BLaER1 treated with 17β-estradiol and CSF1 and Interleukin-3, amounts not matched to agents 10 nM and 100 nM (cell line): ENCODE results near the gene LRRC49.
"Not testable (repeated sequence)": the region's sequence is repeated elsewhere in the genome, so short reads cannot be mapped to it uniquely, and the experiment has no call there.

Experiments
- H3K27ac ChIP-seq, 11 experiments: shearing (Covaris generic); formaldehyde crosslinking; 2 replicates each; pipeline ENCODE4 v1.8.1; 2022
- H3K27me3 ChIP-seq, 11 experiments: shearing (Covaris generic); formaldehyde crosslinking; 2 replicates each; pipeline ENCODE4 v1.8.1; 2022
- H3K36me3 ChIP-seq, 11 experiments: shearing (Covaris generic); formaldehyde crosslinking; 2 replicates each; pipeline ENCODE4 v1.8.1; 2022
- H3K4me1 ChIP-seq, 10 experiments: shearing (Covaris generic); formaldehyde crosslinking; 2 replicates each; pipeline ENCODE4 v1.8.1; 2022
- H3K4me2 ChIP-seq, 11 experiments: shearing (Covaris generic); formaldehyde crosslinking; 2 replicates each; pipeline ENCODE4 v1.8.1; 2022
- H3K4me3 ChIP-seq, 10 experiments: shearing (Covaris generic); formaldehyde crosslinking; 2 replicates each; pipeline ENCODE4 v1.8.1; 2022
- H3K9ac ChIP-seq, 11 experiments: shearing (Covaris generic); formaldehyde crosslinking; 2 replicates each; pipeline ENCODE4 v1.8.1; 2022
- H3K9me3 ChIP-seq, 11 experiments: shearing (Covaris generic); formaldehyde crosslinking; replicated peaks in 1 of 11; 2 replicates each; pipeline ENCODE4 v1.8.1; 2022
- H4K20me1 ChIP-seq, 11 experiments: shearing (Covaris generic); formaldehyde crosslinking; 2 replicates each; pipeline ENCODE4 v1.8.1; 2022
- Cebpa-rat ChIP-seq, 11 experiments: shearing (Covaris generic); IDR thresholded peaks; 2 replicates each; pipeline ENCODE4 v1.8.1; 2022

LRRC49 gene

DNA sequence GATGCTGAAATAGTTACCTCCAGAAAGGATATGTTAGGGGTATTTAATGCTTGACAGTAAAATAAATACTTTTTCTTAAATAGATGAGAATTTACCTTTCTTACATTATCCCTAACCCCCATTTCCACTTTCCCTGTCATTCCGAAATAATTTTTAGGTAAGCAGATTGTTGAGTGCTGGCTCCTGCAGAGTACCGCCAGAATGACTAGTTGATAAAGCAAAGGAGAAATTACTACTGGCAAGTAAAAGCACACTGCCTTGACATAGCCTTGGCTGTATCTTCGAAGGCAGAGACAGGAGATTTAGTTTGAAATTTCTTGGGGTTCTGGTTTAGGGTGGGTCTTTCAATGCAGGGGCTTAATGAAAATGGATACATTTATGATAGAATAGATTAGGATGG, 40.8 kb downstream of the LRRC49 start:
- H3K27me3 ChIP-seq, result no peaks in the 10 kb centered on the region
- no peak overlapping the region for H3K4me3 ChIP-seq
- no peak for TF ChIP-seq Cebpa-rat (IDR thresholded peaks at IDR 0.05)
- H3K4me1 ChIP-seq, result peaks cover 0 to 13% (median 6%) of the 10 kb centered on the region in 10 experiments; a peak in 11 of 20 replicates
- no peaks in the 10 kb centered on the region for H3K36me3 ChIP-seq
- no peaks in the 10 kb centered on the region; a peak in 1 of 22 replicates for H3K9me3 ChIP-seq
- H3K9ac ChIP-seq, result no peak overlapping the region
- no peak overlapping the region for H3K4me2 ChIP-seq
- H4K20me1 ChIP-seq, result no peaks in the 10 kb centered on the region
- H3K27ac ChIP-seq, result no peak overlapping the region

DNA sequence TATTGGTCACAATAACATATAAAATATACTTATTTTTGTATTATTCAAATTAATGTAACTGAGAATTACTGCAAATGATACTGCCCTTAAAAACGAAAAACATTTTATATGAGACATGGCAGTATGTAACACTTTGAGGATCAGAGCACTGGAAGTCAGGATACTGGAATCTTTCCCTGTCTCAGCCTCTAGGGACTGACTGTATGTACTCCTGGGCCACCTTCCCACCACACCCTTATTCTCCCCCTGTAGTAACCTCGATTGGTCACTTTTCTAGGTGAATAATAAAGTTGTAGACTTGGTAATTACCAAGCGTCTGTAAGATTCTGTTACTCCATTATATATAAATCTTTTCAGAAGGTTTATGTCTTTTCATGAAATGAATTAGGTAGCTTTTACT, 43.0 kb downstream of the LRRC49 start:
- no peak overlapping the region for H3K4me2 ChIP-seq
- H3K9me3 ChIP-seq, result no peaks in the 10 kb centered on the region
- H3K27ac ChIP-seq, result no peak overlapping the region
- H3K27me3 ChIP-seq, result no peaks in the 10 kb centered on the region
- TF ChIP-seq Cebpa-rat (IDR thresholded peaks at IDR 0.05), result no peak
- no peak overlapping the region for H3K9ac ChIP-seq
- no peaks in the 10 kb centered on the region for H4K20me1 ChIP-seq
- H3K36me3 ChIP-seq, result no peaks in the 10 kb centered on the region
- peaks cover 0 to 13% (median 6%) of the 10 kb centered on the region in 10 experiments; a peak in 11 of 20 replicates for H3K4me1 ChIP-seq
- no peak overlapping the region for H3K4me3 ChIP-seq

DNA sequence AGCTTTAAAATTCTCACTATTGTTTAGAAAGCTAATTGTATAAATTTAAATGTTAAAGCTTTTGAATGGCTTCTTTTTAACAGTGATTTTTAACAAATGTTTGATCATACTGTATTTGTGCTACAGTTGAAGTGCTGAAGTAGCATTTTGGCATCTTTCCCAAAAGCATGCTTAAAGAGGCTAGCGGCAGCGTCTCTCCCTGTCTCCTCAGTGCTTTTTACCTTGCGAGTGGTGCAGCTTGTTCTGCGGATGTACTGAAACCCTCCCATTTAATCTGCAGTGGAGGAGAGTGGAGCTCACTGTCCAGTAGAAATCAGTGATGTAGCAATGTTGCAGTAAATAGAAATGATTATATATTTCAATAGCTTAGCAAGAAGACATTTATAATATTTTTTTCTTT, 43.7 kb downstream of the LRRC49 start:
- Histone ChIP-seq H3K4me3 (no peak overlapping the region), H3K4me2 (no peak overlapping the region), H3K9me3 (no peaks in the 10 kb centered on the region), H3K4me1 (peaks cover 0 to 13% (median 6%) of the 10 kb centered on the region in 10 experiments; a peak in 11 of 20 replicates), H3K36me3 (no peaks in the 10 kb centered on the region), H4K20me1 (no peaks in the 10 kb centered on the region), H3K27ac (no peak overlapping the region), H3K9ac (no peak overlapping the region), H3K27me3 (no peaks in the 10 kb centered on the region)
- no peak for TF ChIP-seq Cebpa-rat (IDR thresholded peaks at IDR 0.05)

- not testable (repeated sequence) for H3K27me3 ChIP-seq, H3K36me3 ChIP-seq, H4K20me1 ChIP-seq, H3K4me2 ChIP-seq, H3K9ac ChIP-seq, H3K9me3 ChIP-seq, H3K4me3 ChIP-seq, H3K27ac ChIP-seq
- peaks cover 7 to 23% (median 16%) of the 10 kb centered on the region in 10 experiments; a peak in 18 of 20 replicates for H3K4me1 ChIP-seq
These were observed 50.7 kb downstream of the LRRC49 start for GRCh38 chr15:70943285-70943684.

- Histone ChIP-seq H3K9ac (no peak overlapping the region), H4K20me1 (no peaks in the 10 kb centered on the region)
- no peak for TF ChIP-seq Cebpa-rat (IDR thresholded peaks at IDR 0.05)
These were observed 55.0 kb downstream of the LRRC49 start for GRCh38 chr15:70947351-70948335.

DNA sequence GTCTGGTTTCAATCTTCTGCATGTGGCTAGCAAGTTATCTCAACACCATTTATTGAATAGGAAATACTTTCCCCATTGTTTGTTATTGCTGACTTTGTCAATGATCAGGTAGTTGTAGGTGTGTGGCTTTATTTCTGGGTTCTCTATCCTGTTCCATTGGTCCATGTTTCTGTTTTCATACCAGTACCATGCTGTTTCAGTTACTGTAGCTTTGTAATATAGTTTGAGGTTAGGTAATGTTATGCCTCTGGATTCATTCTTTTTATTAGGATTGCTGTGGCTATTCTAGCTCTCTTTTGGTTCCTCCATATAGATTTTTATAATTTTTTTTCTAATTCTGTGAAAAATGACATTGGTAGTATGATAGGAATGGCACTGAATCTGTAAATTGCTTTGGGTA, 58.3 kb downstream of the LRRC49 start:
- no peak for TF ChIP-seq Cebpa-rat (IDR thresholded peaks at IDR 0.05)
- Histone ChIP-seq H3K36me3 (no peaks in the 10 kb centered on the region), H3K4me3 (no peak overlapping the region), H3K4me2 (no peak overlapping the region), H3K27ac (no peak overlapping the region), H3K9me3 (peaks cover 7 to 14% (median 12%) of the 10 kb centered on the region in 11 experiments; a peak in 21 of 22 replicates), H3K27me3 (no peaks in the 10 kb centered on the region), H3K4me1 (peaks cover 13 to 26% (median 22%) of the 10 kb centered on the region in 10 experiments; a peak in 18 of 20 replicates), H4K20me1 (no peaks in the 10 kb centered on the region), H3K9ac (no peak overlapping the region)

More at GRCh38 chr15:70947351-70948335, 55.0 kb downstream of the LRRC49 start:
- Histone ChIP-seq H3K27ac (no peak overlapping the region), H3K4me2 (peak overlapping the region; percentile 21 to 58 (median 37); a peak in 18 of 22 replicates), H3K4me3 (no peak overlapping the region), H3K27me3 (no peaks in the 10 kb centered on the region), H3K4me1 (peaks cover 13 to 32% (median 23%) of the 10 kb centered on the region in 10 experiments; a peak in 18 of 20 replicates), H3K36me3 (no peaks in the 10 kb centered on the region), H3K9me3 (peaks cover 7 to 14% (median 12%) of the 10 kb centered on the region in 11 experiments; a peak in 21 of 22 replicates)

DNA sequence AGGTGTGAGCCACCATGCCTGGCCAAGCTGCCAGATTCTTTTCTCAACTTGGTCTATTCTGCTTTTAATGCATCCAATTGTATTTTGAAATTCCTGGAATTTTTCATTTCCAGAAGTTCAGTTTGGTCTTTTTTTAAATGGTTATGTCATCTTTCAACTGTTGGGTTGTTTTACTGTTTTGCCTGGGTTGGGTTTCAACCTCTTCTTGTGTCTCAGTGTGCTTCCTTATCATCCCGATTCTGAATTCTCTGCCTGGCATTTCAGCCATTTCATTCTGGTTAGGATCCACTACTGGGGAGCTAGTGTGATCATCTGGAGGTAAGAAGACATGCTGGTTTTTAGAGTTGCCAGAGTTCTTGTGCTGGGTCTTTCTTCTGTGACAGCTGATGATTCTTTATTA, 61.5 kb downstream of the LRRC49 start:
- Histone ChIP-seq H3K4me2 (no peak overlapping the region), H4K20me1 (no peaks in the 10 kb centered on the region), H3K36me3 (no peaks in the 10 kb centered on the region), H3K27me3 (no peaks in the 10 kb centered on the region), H3K9me3 (peaks cover 7 to 14% (median 12%) of the 10 kb centered on the region in 11 experiments; a peak in 21 of 22 replicates), H3K9ac (no peak overlapping the region), H3K4me3 (no peak overlapping the region), H3K4me1 (no peaks in the 10 kb centered on the region), H3K27ac (no peak overlapping the region)
- no peak for TF ChIP-seq Cebpa-rat (IDR thresholded peaks at IDR 0.05)

DNA sequence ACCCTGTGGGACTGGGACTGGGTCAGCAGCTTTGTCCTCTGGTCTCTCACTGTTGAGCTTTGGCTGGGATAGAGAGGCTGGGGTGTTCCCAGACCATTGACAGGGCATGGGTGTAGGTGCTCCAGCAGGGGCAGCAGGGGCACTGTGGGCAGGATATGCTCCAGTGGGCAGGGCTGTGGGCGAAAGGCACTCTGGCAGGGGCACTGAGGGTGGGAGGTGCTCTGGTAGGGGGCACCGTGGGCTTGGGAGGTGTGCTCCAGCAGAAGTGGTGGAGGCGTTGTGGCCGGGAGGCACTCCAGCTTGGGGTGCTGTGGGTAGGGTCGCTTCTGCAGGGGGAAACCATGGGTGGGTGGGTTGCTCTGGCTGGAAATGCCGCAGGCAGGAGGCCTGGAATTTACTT, 62.1 kb downstream of the LRRC49 start:
- H4K20me1 ChIP-seq, result no peaks in the 10 kb centered on the region
- H3K4me1 ChIP-seq, result no peaks in the 10 kb centered on the region
- no peak overlapping the region for H3K4me3 ChIP-seq
- H3K9me3 ChIP-seq, result peaks cover 7 to 14% (median 12%) of the 10 kb centered on the region in 11 experiments; a peak in 21 of 22 replicates
- no peak for TF ChIP-seq Cebpa-rat (IDR thresholded peaks at IDR 0.05)
- H3K27me3 ChIP-seq, result no peaks in the 10 kb centered on the region
- H3K36me3 ChIP-seq, result no peaks in the 10 kb centered on the region
- no peak overlapping the region for H3K4me2 ChIP-seq
- no peak overlapping the region for H3K9ac ChIP-seq
- no peak overlapping the region for H3K27ac ChIP-seq

GRCh38 chr15:70955151-70955550, 62.5 kb downstream of the LRRC49 start:
- Histone ChIP-seq H3K27me3 (no peaks in the 10 kb centered on the region), H3K36me3 (no peaks in the 10 kb centered on the region), H3K9ac (no peak overlapping the region), H3K4me2 (no peak overlapping the region), H3K4me1 (no peaks in the 10 kb centered on the region), H4K20me1 (no peaks in the 10 kb centered on the region), H3K27ac (no peak overlapping the region), H3K4me3 (no peak overlapping the region), H3K9me3 (peaks cover 7 to 14% (median 12%) of the 10 kb centered on the region in 11 experiments; a peak in 21 of 22 replicates)
- TF ChIP-seq Cebpa-rat (IDR thresholded peaks at IDR 0.05), result no peak
